Neural progenitor cell (in vitro differentiated cells): ENCODE results near the gene ADRA1B. TPM values are rescaled to one million over a fixed set of nuclear protein-coding genes. Genes with fewer than 3 reads are reported as not detected.

ENCODE experiments used
- DNase-seq: peaks from one replicate; pipeline ENCODE4 v3.0.0-alpha.2; 2016; ENCODE audit warnings: low spot score
- H2AFZ ChIP-seq: fragments of 200-600 bp; sonication (generic); replicated peaks from 2 replicates; pipeline ENCODE4 v1.6.1; 2016; ENCODE audit warnings: antibody characterized with exemption
- H3F3A ChIP-seq: fragments of 200-600 bp; sonication (generic); 2 replicates; pipeline ENCODE4 v1.6.1; 2016; ENCODE audit warnings: antibody characterized with exemption, low read depth
- H3K27ac ChIP-seq: fragments of 200-600 bp; sonication (generic); 2 replicates; pipeline ENCODE4 v1.5.1; 2016; ENCODE audit warnings: mild to moderate bottlenecking
- H3K27me3 ChIP-seq: fragments of 200-600 bp; sonication (generic); 2 replicates; pipeline ENCODE4 v1.6.1; 2016; ENCODE audit warnings: mild to moderate bottlenecking, moderate library complexity
- H3K36me3 ChIP-seq: fragments of 200-600 bp; sonication (generic); 2 replicates; pipeline ENCODE4 v1.5.1; 2016
- H3K4me1 ChIP-seq: fragments of 200-600 bp; sonication (generic); 2 replicates; pipeline ENCODE4 v1.6.1; 2016; ENCODE audit warnings: mixed run types
- H3K4me2 ChIP-seq: fragments of 200-600 bp; sonication (generic); 2 replicates; pipeline ENCODE4 v1.6.1; 2016
- H3K4me3 ChIP-seq: fragments of 200-600 bp; sonication (generic); 2 replicates; pipeline ENCODE4 v1.5.1; 2016
- H3K79me2 ChIP-seq: fragments of 200-600 bp; sonication (generic); 2 replicates; pipeline ENCODE4 v1.6.1; 2016; ENCODE audit warnings: low read depth
- H3K9ac ChIP-seq: fragments of 200-600 bp; sonication (generic); 2 replicates; pipeline ENCODE4 v1.6.1; 2016
- H3K9me3 ChIP-seq: fragments of 200-600 bp; sonication (generic); 2 replicates; pipeline ENCODE4 v1.5.1; 2016; ENCODE audit warnings: low read depth
- H4K20me1 ChIP-seq: fragments of 200-600 bp; sonication (generic); 2 replicates; pipeline ENCODE4 v1.6.1; 2016; ENCODE audit warnings: low read depth
- H3K27ac Mint-ChIP-seq: 3 replicates; pipeline ENCODE4 v1.8.0; 2021; ENCODE audit warnings: mixed read lengths
- H3K27me3 Mint-ChIP-seq: 2 replicates; pipeline ENCODE4 v1.8.0; 2022; ENCODE audit warnings: low read depth, mild to moderate bottlenecking, inconsistent platforms, moderate library complexity, mixed read lengths; ENCODE audit not compliant: insufficient read depth
- H3K36me3 Mint-ChIP-seq: 3 replicates; pipeline ENCODE4 v1.8.0; 2021; ENCODE audit warnings: mixed read lengths
- H3K4me1 Mint-ChIP-seq: 3 replicates; pipeline ENCODE4 v1.8.0; 2021; ENCODE audit warnings: mixed read lengths
- H3K4me3 Mint-ChIP-seq: 3 replicates; pipeline ENCODE4 v1.8.0; 2021; ENCODE audit warnings: mild to moderate bottlenecking, moderate library complexity, mixed read lengths
- H3K9me3 Mint-ChIP-seq: 3 replicates; pipeline ENCODE4 v1.8.0; 2020; ENCODE audit warnings: mixed read lengths
- CTCF ChIP-seq: fragments of 200-600 bp; sonication (generic); IDR thresholded peaks from 2 replicates; pipeline ENCODE4 v1.5.1; 2017; ENCODE audit warnings: antibody characterized with exemption, mild to moderate bottlenecking
- EZH2 ChIP-seq: fragments of 200-600 bp; sonication (generic); IDR thresholded peaks from 2 replicates; pipeline ENCODE4 v1.6.1; 2017; ENCODE audit warnings: antibody characterized with exemption, mild to moderate bottlenecking, moderate library complexity
- EZH2phosphoT487 ChIP-seq: fragments of 200-600 bp; sonication (generic); IDR thresholded peaks from 2 replicates; pipeline ENCODE4 v1.6.1; 2017; ENCODE audit warnings: antibody characterized with exemption
- total RNA-seq: library from RNA; depleted of rRNA; stranded (reverse); fragments of >200 nt; gene quantifications from 2 replicates; pipeline ENCODE4 v1.2.3, GENCODE V29; 2015; ENCODE audit warnings: low replicate concordance

Gene ADRA1B
- total RNA-seq, 1 donor from 2014 or later, result not detected

GRCh38 chr5:159911349-159911748 lies 4.9 kb upstream of the ADRA1B start:
- Histone ChIP-seq H3K36me3 (no peaks in the 10 kb centered on the region), H3K27me3 (peaks cover 32% of the 10 kb centered on the region), H3K79me2 (no peaks in the 10 kb centered on the region), H3F3A (no peaks in the 10 kb centered on the region), H3K4me1 (peaks cover 10% of the 10 kb centered on the region), H3K27ac (no peak overlapping the region), H3K4me3 (no peak overlapping the region), H3K4me2 (no peak overlapping the region), H2AFZ (no peak overlapping the region), H3K9ac (no peak overlapping the region), H4K20me1 (no peaks in the 10 kb centered on the region), H3K9me3 (no peaks in the 10 kb centered on the region)
- peaks cover 15% of the 10 kb centered on the region for H3K27me3 Mint-ChIP-seq
- no peaks in the 10 kb centered on the region for H3K9me3 Mint-ChIP-seq
- no peaks in the 10 kb centered on the region for H3K36me3 Mint-ChIP-seq
- no peak for TF ChIP-seq EZH2
- TF ChIP-seq EZH2phosphoT487, result no peak
- no peak for TF ChIP-seq CTCF
- DNase-seq, result no peak
- peaks cover 42% of the 10 kb centered on the region for H3K4me1 Mint-ChIP-seq
- no peak overlapping the region for H3K27ac Mint-ChIP-seq
- H3K4me3 Mint-ChIP-seq, result no peak overlapping the region

DNA sequence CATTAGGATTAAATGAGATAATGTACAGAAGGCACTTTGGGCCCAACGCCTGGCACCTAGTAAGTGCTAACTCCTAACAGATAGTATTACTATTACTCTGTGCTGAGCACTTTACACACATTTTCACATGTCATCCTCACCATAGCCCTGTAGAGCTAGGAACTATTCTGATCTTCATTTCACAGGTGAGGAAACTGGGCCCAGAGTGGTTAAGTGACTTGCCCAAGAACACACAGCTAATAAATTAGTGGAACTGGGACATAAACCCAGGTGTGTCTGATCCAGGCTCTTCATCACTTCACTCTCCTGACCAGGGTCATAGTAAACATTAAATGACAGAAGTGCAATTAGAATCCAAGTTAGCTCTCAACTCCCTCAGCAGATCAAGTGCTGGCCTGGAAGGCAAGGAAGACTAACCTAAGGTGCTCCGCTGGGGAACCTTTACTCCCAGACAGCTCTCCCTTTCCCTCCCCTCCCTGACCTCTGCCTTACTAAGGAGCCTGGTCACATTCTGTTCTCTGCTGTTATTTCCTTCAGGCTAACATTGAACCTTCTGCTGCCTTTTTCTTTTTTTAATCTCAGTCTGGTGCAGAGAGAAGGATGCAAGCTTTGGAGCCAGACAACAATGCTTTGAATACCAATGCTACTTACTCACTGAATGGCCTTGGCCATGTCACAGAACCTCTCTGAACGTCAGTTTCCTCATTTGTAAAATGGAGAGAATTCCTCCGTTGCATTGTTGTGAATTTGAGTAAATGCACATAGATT lies 4.1 kb upstream of the ADRA1B start:
- peaks cover 21% of the 10 kb centered on the region for H3K27me3 Mint-ChIP-seq
- DNase-seq, result no peak
- H2AFZ ChIP-seq, result no peak overlapping the region
- H3K4me2 ChIP-seq, result no peak overlapping the region
- peaks cover 10% of the 10 kb centered on the region for H3K4me1 ChIP-seq
- H3K9me3 ChIP-seq, result no peaks in the 10 kb centered on the region
- H3K27me3 ChIP-seq, result peaks cover 40% of the 10 kb centered on the region
- H3K4me3 ChIP-seq, result no peak overlapping the region
- no peak overlapping the region for H3K9ac ChIP-seq
- H3K36me3 Mint-ChIP-seq, result no peaks in the 10 kb centered on the region
- H4K20me1 ChIP-seq, result no peaks in the 10 kb centered on the region
- H3K36me3 ChIP-seq, result no peaks in the 10 kb centered on the region
- H3F3A ChIP-seq, result no peaks in the 10 kb centered on the region
- TF ChIP-seq CTCF (no peak), EZH2 (no peak), EZH2phosphoT487 (no peak)
- H3K4me3 Mint-ChIP-seq, result peak overlapping the region; percentile 44
- no peak overlapping the region for H3K27ac Mint-ChIP-seq
- peaks cover 38% of the 10 kb centered on the region for H3K4me1 Mint-ChIP-seq
- H3K79me2 ChIP-seq, result no peaks in the 10 kb centered on the region
- H3K9me3 Mint-ChIP-seq, result no peaks in the 10 kb centered on the region
- no peak overlapping the region for H3K27ac ChIP-seq

GRCh38 chr5:159913048-159913447 lies 3.2 kb upstream of the ADRA1B start:
- no peak overlapping the region for H3K4me3 ChIP-seq
- H3K4me1 Mint-ChIP-seq, result peaks cover 32% of the 10 kb centered on the region

More at GRCh38 chr5:159913048-159913447, 3.2 kb upstream of the ADRA1B start:
- Mint-ChIP-seq H3K27me3 (peaks cover 25% of the 10 kb centered on the region), H3K4me3 (no peak overlapping the region), H3K27ac (no peak overlapping the region), H3K36me3 (no peaks in the 10 kb centered on the region), H3K9me3 (no peaks in the 10 kb centered on the region)
- Histone ChIP-seq H3K9me3 (no peaks in the 10 kb centered on the region), H3K9ac (no peak overlapping the region), H3F3A (no peaks in the 10 kb centered on the region), H2AFZ (no peak overlapping the region), H3K27me3 (peaks cover 49% of the 10 kb centered on the region), H4K20me1 (no peaks in the 10 kb centered on the region), H3K36me3 (no peaks in the 10 kb centered on the region), H3K79me2 (no peaks in the 10 kb centered on the region), H3K27ac (no peak overlapping the region), H3K4me2 (no peak overlapping the region), H3K4me1 (peaks cover 7% of the 10 kb centered on the region)
- no peak for TF ChIP-seq EZH2
- no peak for TF ChIP-seq CTCF
- TF ChIP-seq EZH2phosphoT487, result no peak
- DNase-seq, result no peak
